GM19043 (cell line): ENCODE measurements around the gene BRD8.
"Not testable (repeated sequence)": the region's sequence is repeated elsewhere in the genome, so short reads cannot be mapped to it uniquely, and the experiment has no call there.

Experiments used
- ATAC-seq: cut with Tn5 transposase; IDR thresholded peaks from one replicate; pipeline ENCODE4 v1.9.1; 2021; ENCODE audit warnings: low read depth; ENCODE audit not compliant: unreplicated experiment

Gene BRD8

GRCh38 chr5:138169124-138169523 is 9.3 kb downstream of the BRD8 start:
- no peak for ATAC-seq

- ATAC-seq: no peak
These were observed 14.7 kb downstream of the BRD8 start for GRCh38 chr5:138163721-138164120.

GRCh38 chr5:138160706-138161105 is 17.7 kb downstream of the BRD8 start:
- no peak for ATAC-seq

- ATAC-seq: no peak
These were observed 18.8 kb downstream of the BRD8 start for GRCh38 chr5:138159666-138160065.

GRCh38 chr5:138157626-138158025 is 20.8 kb downstream of the BRD8 start:
- ATAC-seq: no peak

GRCh38 chr5:138155977-138156376 is 22.5 kb downstream of the BRD8 start:
- ATAC-seq: not testable (repeated sequence)

GRCh38 chr5:138149530-138149929 is 28.9 kb downstream of the BRD8 start:
- no peak for ATAC-seq

- ATAC-seq: no peak
These were observed 29.6 kb downstream of the BRD8 start for GRCh38 chr5:138148811-138149210.

GRCh38 chr5:138143578-138143977 is 34.9 kb downstream of the BRD8 start:
- ATAC-seq: not testable (repeated sequence)

GRCh38 chr5:138141734-138142133 is 36.7 kb downstream of the BRD8 start:
- ATAC-seq: no peak

- no peak for ATAC-seq
These were observed 38.2 kb downstream of the BRD8 start for GRCh38 chr5:138140268-138140667.

- ATAC-seq: no peak
These were observed 38.7 kb downstream of the BRD8 start for GRCh38 chr5:138139781-138140090.

- ATAC-seq: no peak
These were observed 39.3 kb downstream of the BRD8 start, which contains the start of gene NME5 for GRCh38 chr5:138138949-138139780. Gene NME5 (minus strand): TSS chr5:138139428. CDS start chr5:138138780, 648 bp downstream.

- ATAC-seq: no peak
These were observed 45.9 kb downstream of the BRD8 start for GRCh38 chr5:138132543-138132942.

GRCh38 chr5:138129347-138129746 is 49.1 kb downstream of the BRD8 start:
- ATAC-seq: no peak

- no peak for ATAC-seq
These were observed 50.1 kb downstream of the BRD8 start for GRCh38 chr5:138128334-138128733.

- no peak for ATAC-seq
These were observed 63.2 kb downstream of the BRD8 start for GRCh38 chr5:138115254-138115653.

- ATAC-seq: no peak
These were observed 66.5 kb downstream of the BRD8 start for GRCh38 chr5:138111937-138112336.

- no peak for ATAC-seq
These were observed 67.2 kb downstream of the BRD8 start for GRCh38 chr5:138111181-138111580.

GRCh38 chr5:138110266-138110963 is 68.0 kb downstream of the BRD8 start:
- no peak for ATAC-seq

GRCh38 chr5:138109463-138110265 is 68.8 kb downstream of the BRD8 start:
- no peak for ATAC-seq
